ENCODE measurements around the gene PMM2.
"Not testable (repeated sequence)": the region's sequence is repeated elsewhere in the genome, so short reads cannot be mapped to it uniquely, and the experiment has no call there.

The PMM2 gene

DNA sequence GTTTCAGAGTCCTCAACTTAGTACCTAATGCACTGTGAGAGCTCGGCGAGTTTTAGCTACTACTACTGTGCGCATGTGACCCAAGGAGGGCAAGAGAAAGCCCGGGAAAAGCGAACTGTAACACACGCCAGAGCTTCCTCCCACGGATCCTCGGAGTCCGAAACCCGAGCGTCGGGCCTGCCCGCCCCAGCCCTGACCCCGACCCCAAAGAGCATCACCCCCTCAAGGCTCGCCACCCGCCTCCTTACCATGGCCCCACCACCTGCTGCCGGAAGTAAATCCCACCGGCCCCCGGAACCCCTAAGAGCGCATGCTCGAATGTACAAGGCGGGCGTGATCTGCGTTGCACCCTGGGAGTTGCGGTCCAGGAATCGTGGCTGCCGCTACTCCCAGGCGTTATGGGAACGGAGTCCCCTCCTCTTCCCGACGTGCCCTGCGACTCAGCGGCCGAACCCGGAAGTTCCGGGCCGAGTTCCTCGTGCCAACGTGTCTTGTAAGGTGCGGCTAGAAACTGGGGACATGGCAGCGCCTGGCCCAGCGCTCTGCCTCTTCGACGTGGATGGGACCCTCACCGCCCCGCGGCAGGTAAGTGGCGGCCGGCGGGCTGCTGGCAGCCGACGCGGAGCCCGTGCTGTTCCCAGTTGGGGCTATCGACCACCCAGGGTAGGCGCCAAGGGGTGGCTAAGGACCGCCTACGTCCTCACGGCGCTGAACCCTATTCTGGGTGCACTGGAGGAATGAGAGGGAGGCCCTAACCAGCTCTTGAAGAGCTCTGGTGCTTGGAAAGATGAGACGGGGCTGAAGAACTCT, at the start of gene PMM2, which contains the start of gene TMEM186:
PMM2 (plus strand) TSS at position 476 of the 810 bp plus-strand sequence; CDS start at position 520, 44 bp downstream.
TMEM186 (minus strand) TSS at position 276 of the 810 bp plus-strand sequence; CDS start at position 251, 25 bp downstream.
- peak within 1 kb of the TSS; percentile 70 for H3K27ac ChIP-seq
- H3K9me3 ChIP-seq, result no peaks in the 10 kb centered on the region
- peaks cover 9% of the 10 kb centered on the region for H3K36me3 ChIP-seq
- H3K4me1 ChIP-seq (ENCODE audit: control insufficient read depth in 1 of 2, insufficient read depth in 1 of 2, low read depth in 1 of 2, low read length in 1 of 2), result peaks cover 22 to 24% of the 10 kb centered on the region in 2 experiments
- H3K4me3 ChIP-seq (ENCODE audit: low read depth in 1 of 2, low read length in 1 of 2), result peak within 1 kb of the TSS; percentile 81 to 85
- no peaks in the 10 kb centered on the region for H3K27me3 ChIP-seq
- TF ChIP-seq CTCF (IDR thresholded peaks at IDR 0.05), result peak; percentile 60

GRCh38 chr16:8748944-8749343, 48.7 kb upstream of the PMM2 start:
- Histone ChIP-seq H3K4me1 (ENCODE audit: control insufficient read depth in 1 of 2, insufficient read depth in 1 of 2, low read depth in 1 of 2, low read length in 1 of 2) (peaks cover 14 to 21% of the 10 kb centered on the region in 2 experiments), H3K27ac (peak overlapping the region; percentile 76), H3K36me3 (peaks cover 22% of the 10 kb centered on the region), H3K4me3 (ENCODE audit: low read depth in 1 of 2, low read length in 1 of 2) (peak overlapping the region in 1 of 2 experiments; percentile 7)
- not testable (repeated sequence) for H3K27me3 ChIP-seq, H3K9me3 ChIP-seq

DNA sequence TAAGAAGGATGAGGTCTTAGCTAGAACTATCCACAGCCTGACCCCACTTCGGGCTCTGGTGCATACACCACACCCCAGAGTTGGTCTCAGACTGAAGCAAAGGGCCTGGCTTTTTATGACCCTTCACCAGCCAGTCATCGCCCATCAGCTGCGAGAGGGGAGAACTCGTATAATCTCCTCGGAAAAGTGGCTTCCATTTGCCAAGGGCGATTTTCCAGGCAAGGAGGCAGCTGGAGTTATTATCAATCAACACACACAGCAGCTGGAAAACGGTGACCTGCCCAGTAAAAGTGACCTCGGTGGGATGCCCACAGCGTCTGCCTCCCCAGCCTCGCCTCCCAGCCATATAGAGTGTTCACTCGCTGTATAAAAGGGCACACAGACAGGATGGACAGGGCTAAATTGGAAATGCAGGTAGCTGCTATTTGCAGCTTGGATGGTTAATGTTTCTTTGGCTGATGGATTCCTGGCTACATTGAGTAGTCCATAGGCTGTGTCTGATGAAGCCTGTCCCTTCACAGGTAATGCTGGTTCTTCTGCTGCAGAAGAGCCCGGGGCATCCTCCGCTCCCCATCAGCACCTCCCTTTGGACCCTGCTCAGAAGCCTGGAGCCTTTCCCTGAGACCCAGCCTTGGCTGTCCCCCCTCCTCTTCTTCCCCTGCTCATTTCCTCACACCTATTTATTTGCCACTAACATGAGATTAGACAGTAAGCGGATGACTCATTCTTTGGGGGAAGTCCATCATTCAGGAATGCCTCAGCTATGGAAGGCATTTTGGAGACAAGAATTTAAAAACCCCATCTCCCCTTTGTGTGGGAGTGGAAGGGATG, 45.9 kb upstream of the PMM2 start:
- no peak overlapping the region for H3K27ac ChIP-seq
- H3K4me1 ChIP-seq (ENCODE audit: control insufficient read depth in 1 of 2, insufficient read depth in 1 of 2, low read depth in 1 of 2, low read length in 1 of 2), result peaks cover 14 to 21% of the 10 kb centered on the region in 2 experiments
- TF ChIP-seq CTCF (IDR thresholded peaks at IDR 0.05), result no peak
- no peaks in the 10 kb centered on the region for H3K27me3 ChIP-seq
- no peak overlapping the region for H3K4me3 ChIP-seq (ENCODE audit: low read depth in 1 of 2, low read length in 1 of 2)
- peaks cover 28% of the 10 kb centered on the region for H3K36me3 ChIP-seq
- no peaks in the 10 kb centered on the region for H3K9me3 ChIP-seq

GRCh38 chr16:8752706-8753105, 44.9 kb upstream of the PMM2 start:
- Histone ChIP-seq H3K27ac (no peak overlapping the region), H3K4me1 (ENCODE audit: control insufficient read depth in 1 of 2, insufficient read depth in 1 of 2, low read depth in 1 of 2, low read length in 1 of 2) (peaks cover 14 to 21% of the 10 kb centered on the region in 2 experiments), H3K27me3 (no peaks in the 10 kb centered on the region), H3K9me3 (no peaks in the 10 kb centered on the region), H3K36me3 (peaks cover 34% of the 10 kb centered on the region), H3K4me3 (ENCODE audit: low read depth in 1 of 2, low read length in 1 of 2) (no peak overlapping the region)
- no peak for TF ChIP-seq CTCF (IDR thresholded peaks at IDR 0.05)

DNA sequence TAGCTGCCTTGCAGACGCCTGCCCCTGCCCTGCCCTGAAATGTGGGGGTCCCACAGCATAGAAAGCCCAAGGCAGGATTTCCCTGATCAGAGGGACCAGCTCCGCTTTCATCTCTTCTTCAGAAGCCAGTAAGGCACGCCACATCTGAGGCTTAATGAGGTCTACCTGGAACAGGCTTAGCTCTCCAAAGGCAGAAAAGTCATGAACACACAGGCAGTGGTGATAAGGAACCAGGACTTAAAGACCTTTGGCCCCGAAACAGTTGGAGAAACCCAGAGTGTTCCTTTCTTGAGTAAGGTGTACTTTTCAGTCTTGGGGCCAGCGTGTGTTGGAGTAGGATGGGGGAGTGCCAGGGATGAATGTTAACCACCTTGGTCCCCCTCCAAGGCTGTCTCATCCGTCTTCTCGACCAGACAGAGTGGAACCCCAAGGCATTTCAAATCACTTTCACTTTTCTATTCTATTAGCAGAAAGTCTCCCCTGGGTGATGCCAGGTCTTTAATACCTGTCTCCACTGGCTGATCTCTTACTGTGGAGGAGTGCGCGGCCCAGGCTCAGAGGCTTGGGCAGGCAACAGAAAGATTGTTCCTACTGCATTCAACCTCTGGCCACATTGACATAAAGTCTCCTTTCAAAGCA, 44.1 kb upstream of the PMM2 start:
- Histone ChIP-seq H3K27me3 (no peaks in the 10 kb centered on the region), H3K4me3 (ENCODE audit: low read depth in 1 of 2, low read length in 1 of 2) (no peak overlapping the region), H3K9me3 (no peaks in the 10 kb centered on the region), H3K4me1 (ENCODE audit: control insufficient read depth in 1 of 2, insufficient read depth in 1 of 2, low read depth in 1 of 2, low read length in 1 of 2) (peaks cover 10 to 14% of the 10 kb centered on the region in 2 experiments), H3K36me3 (peaks cover 43% of the 10 kb centered on the region), H3K27ac (no peak overlapping the region)
- TF ChIP-seq CTCF (IDR thresholded peaks at IDR 0.05), result no peak

Data from neutrophil (primary cell).